A549 (cell line): ENCODE results near the gene CLEC1B. TPM values are rescaled to one million over a fixed set of nuclear protein-coding genes. Genes with fewer than 3 reads are reported as not detected.

Experiments used
- ATAC-seq, 2 experiments: fragments of 200-7000 bp in 1 of 2; fragments of >200 bp in 1 of 2; cut with Nextera tagmentation in 1 of 2; cut with Tn5 transposase in 1 of 2; 3 replicates each; pipeline versions ENCODE4 v1.8.0 to v1.9.1; 2018 to 2020; ENCODE audit warnings: mild to moderate bottlenecking in 1 of 2, moderate library complexity in 1 of 2
- CTCF ChIA-PET: fragments of 300-600 bp; sonication (Branson Sonifier 250); formaldehyde crosslinking; extraction: SDS; loops from one replicate; lab custom pipeline; 2021; ENCODE audit warnings: antibody characterized with exemption, inconsistent platforms; lab: Yijun Ruan, JAX
- POLR2A ChIA-PET: fragments of 350-600 bp; formaldehyde crosslinking; extraction: SDS; loops from one replicate; lab custom pipeline; 2021; ENCODE audit warnings: antibody characterized with exemption, inconsistent platforms; lab: Yijun Ruan, JAX
- DNase-seq, 2 experiments: peaks; one replicate each; pipeline versions ENCODE4 v3.0.0 to v3.0.0-alpha.2; 2011 to 2016; ENCODE audit warnings: low read depth in 1 of 2, low spot score in 1 of 2
- FAIRE-seq: peaks from 2 replicates; lab custom pipeline; 2011; peaks lifted over from hg19 to GRCh38; lab: Jason Lieb, UNC
- H3K27ac ChIP-seq, 2 experiments: fragments of >200 bp; sonication (Bioruptor Twin); formaldehyde crosslinking; 3 replicates each; pipeline ENCODE4 v1.5.1; 2016 to 2017
- H3K4me1 ChIP-seq: fragments of >200 bp; sonication (Bioruptor Twin); formaldehyde crosslinking; 3 replicates; pipeline ENCODE4 v1.6.1; 2016
- H3K4me2 ChIP-seq: fragments of >200 bp; sonication (Bioruptor Twin); formaldehyde crosslinking; 3 replicates; pipeline ENCODE4 v1.6.1; 2016
- H3K4me3 ChIP-seq: fragments of >200 bp; sonication (Bioruptor Twin); formaldehyde crosslinking; 3 replicates; pipeline ENCODE4 v1.5.1; 2016
- H3K9me3 ChIP-seq: fragments of >200 bp; sonication (Bioruptor Twin); formaldehyde crosslinking; 3 replicates; pipeline ENCODE4 v1.6.1; 2016
- BHLHE40 ChIP-seq: IDR thresholded peaks from 2 replicates; pipeline ENCODE4 v1.6.1; 2012; ENCODE audit warnings: low read depth, low read length, inconsistent platforms
- CBX8 ChIP-seq: fragments of 200-600 bp; sonication (generic); IDR thresholded peaks from 2 replicates; pipeline ENCODE4 v1.6.1; 2016
- CEBPB ChIP-seq, 2 experiments: fragments of >200 bp in 1 of 2; sonication (Bioruptor Twin) in 1 of 2; formaldehyde crosslinking in 1 of 2; IDR thresholded peaks; 2 replicates each; pipeline ENCODE4 v1.6.1; 2012 to 2016
- CHD4 ChIP-seq: fragments of 200-600 bp; sonication (generic); IDR thresholded peaks from 2 replicates; pipeline ENCODE4 v1.6.1; 2016; ENCODE audit warnings: antibody characterized with exemption, mild to moderate bottlenecking, borderline replicate concordance
- E2F6 ChIP-seq: IDR thresholded peaks from 2 replicates; pipeline ENCODE4 v1.6.1; 2012; ENCODE audit warnings: low read depth, borderline replicate concordance
- EP300 ChIP-seq, 2 experiments: fragments of >200 bp; sonication (Bioruptor Twin); formaldehyde crosslinking; IDR thresholded peaks; 2 replicates in 1 of 2; 3 replicates in 1 of 2; pipeline ENCODE4 v1.6.1; 2016 to 2017
- ESRRA ChIP-seq: fragments of 150-350 bp; IDR thresholded peaks from 2 replicates; pipeline ENCODE4 v1.6.1; 2014; ENCODE audit warnings: mild to moderate bottlenecking, low read length, borderline replicate concordance
- FOSB ChIP-seq: fragments of 250-450 bp; sonication (Bioruptor Pico); IDR thresholded peaks from 2 replicates; pipeline ENCODE4 v1.5.0; 2020; ENCODE audit warnings: mild to moderate bottlenecking, moderate library complexity
- HDAC2 ChIP-seq: fragments of 200-600 bp; sonication (generic); IDR thresholded peaks from 2 replicates; pipeline ENCODE4 v1.6.1; 2016
- HMGXB4 ChIP-seq: fragments of 250-450 bp; sonication (Bioruptor Pico); IDR thresholded peaks from 2 replicates; pipeline ENCODE4 v1.5.0; 2021; ENCODE audit warnings: mild to moderate bottlenecking, moderate library complexity, borderline replicate concordance
- HOXA7 ChIP-seq: fragments of 250-450 bp; sonication (Bioruptor Pico); IDR thresholded peaks from 2 replicates; pipeline ENCODE4 v1.5.0; 2020; ENCODE audit warnings: mild to moderate bottlenecking, moderate library complexity
- HOXB13 ChIP-seq: fragments of 250-450 bp; sonication (Bioruptor Pico); IDR thresholded peaks from 2 replicates; pipeline ENCODE4 v1.5.0; 2020; ENCODE audit warnings: low read depth, mild to moderate bottlenecking, moderate library complexity
- HOXB5 ChIP-seq: fragments of 250-450 bp; sonication (Bioruptor Pico); IDR thresholded peaks from 2 replicates; pipeline ENCODE4 v1.5.0; 2020; ENCODE audit warnings: mild to moderate bottlenecking, moderate library complexity
- JUN ChIP-seq, 2 experiments: fragments of >200 bp; sonication (Bioruptor Twin); formaldehyde crosslinking; IDR thresholded peaks; 2 replicates in 1 of 2; 3 replicates in 1 of 2; pipeline ENCODE4 v1.6.1; 2016 to 2017
- JUNB ChIP-seq: fragments of >200 bp; sonication (Bioruptor Twin); formaldehyde crosslinking; IDR thresholded peaks from 2 replicates; pipeline ENCODE4 v1.6.1; 2016
- MAZ ChIP-seq: fragments of 150-350 bp; IDR thresholded peaks from 2 replicates; pipeline ENCODE4 v1.6.1; 2014; ENCODE audit warnings: antibody characterized with exemption, low read depth, low read length, borderline replicate concordance
- POLR2A ChIP-seq: IDR thresholded peaks from 2 replicates; pipeline ENCODE4 v1.6.1; 2012; ENCODE audit warnings: mild to moderate bottlenecking, low read length
- RAD21 ChIP-seq, 2 experiments: fragments of >200 bp in 1 of 2; sonication (Bioruptor Twin) in 1 of 2; formaldehyde crosslinking in 1 of 2; IDR thresholded peaks in 1 of 2; conservative IDR thresholded peaks in 1 of 2; 2 replicates in 1 of 2; 3 replicates in 1 of 2; pipeline ENCODE4 v1.6.1; 2012 to 2018; ENCODE audit warnings: inconsistent platforms in 1 of 2
- RARB ChIP-seq: fragments of 250-450 bp; sonication (Bioruptor Pico); IDR thresholded peaks from 2 replicates; pipeline ENCODE4 v1.8.0; 2021; ENCODE audit warnings: mild to moderate bottlenecking, moderate library complexity
- SREBF2 ChIP-seq: fragments of 450-650 bp; IDR thresholded peaks from 2 replicates; pipeline ENCODE4 v1.6.1; 2014; ENCODE audit warnings: mild to moderate bottlenecking, moderate library complexity
- USF2 ChIP-seq: fragments of 450-650 bp; IDR thresholded peaks from 2 replicates; pipeline ENCODE4 v1.6.1; 2014; ENCODE audit warnings: antibody characterized with exemption
- ZFP36 ChIP-seq: fragments of 450-650 bp; IDR thresholded peaks from 2 replicates; pipeline ENCODE4 v1.6.1; 2014; ENCODE audit warnings: borderline replicate concordance; ENCODE audit not compliant: partially characterized antibody
- ZNF302 ChIP-seq: fragments of 250-450 bp; sonication (Bioruptor Pico); IDR thresholded peaks from 2 replicates; pipeline ENCODE4 v1.9.0; 2021; ENCODE audit warnings: inconsistent platforms, mild to moderate bottlenecking, moderate library complexity
- WGBS: methylation state at CpG from one replicate; pipeline ENCODE4 v1.1.6; 2017; ENCODE audit errors: missing lambda C conversion rate; 5-methylcytosine and 5-hydroxymethylcytosine counted together
- polyA plus RNA-seq, 4 experiments: library from polyadenylated mRNA; depleted of rRNA in 3 of 4; stranded (reverse); fragments of >200 nt; fragmentation: RNase III in 1 of 4; extraction: RNeasy Plus Mini Kit Qiagen cat#74134 plus additional on column Dnase treatment in 1 of 4; gene quantifications; 2 replicates in 3 of 4; 3 replicates in 1 of 4; pipeline ENCODE4 v1.2.3, GENCODE V29; 2011 to 2017
- TF ChIP-seq, protein P1 (sequence below): fragments of 200-600 bp; sonication (generic); IDR thresholded peaks from 2 replicates; pipeline ENCODE4 v1.6.1; 2016; ENCODE audit warnings: antibody characterized with exemption, mild to moderate bottlenecking, moderate library complexity
- TF ChIP-seq, protein P2 (sequence below): IDR thresholded peaks from 2 replicates; pipeline ENCODE4 v1.6.1; 2012

The CLEC1B gene
- polyA plus RNA-seq, 2 of the 4 experiments (the other 2 are of a cell fraction), result not detected

GRCh38 chr12:10012630-10013330 lies 13.9 kb upstream of the CLEC1B start:
- POLR2A ChIA-PET, result no interaction called here
- no peak overlapping the region for H3K4me2 ChIP-seq
- TF ChIP-seq HOXA7 (CRISPR knock-in tag) (no peak), ZFP36 (no peak), RAD21 (conservative IDR thresholded peaks at IDR 0.05 in 1 of 2, IDR thresholded peaks at IDR 0.05 in 1 of 2) (no peak), RARB (CRISPR knock-in tag) (no peak)
- TF ChIP-seq, all 56 proteins: peak for 0
- CTCF ChIA-PET, result interaction anchor here (0.9 to 6.3 kb wide), 3 partner anchors 127 to 264 kb away, joined by 3 to 52 read pairs (median 4); no protein-coding TSS in a partner anchor
- Histone ChIP-seq H3K4me1 (peaks cover 7% of the 10 kb centered on the region; the same call in 2 of the 3 replicates), H3K27ac (no peak overlapping the region), H3K4me3 (no peak overlapping the region), H3K9me3 (no peaks in the 10 kb centered on the region)
- FAIRE-seq, result no peak
- WGBS, result 54% methylated on average over 6 of the region's 6 CpGs
- no peak for ATAC-seq
- no peak for DNase-seq

- Histone ChIP-seq H3K4me2 (no peak overlapping the region), H3K27ac (no peak overlapping the region), H3K9me3 (no peaks in the 10 kb centered on the region), H3K4me1 (no peaks in the 10 kb centered on the region), H3K4me3 (no peak overlapping the region)
- FAIRE-seq, result no peak
- no peak for TF ChIP-seq E2F6
- no peak for TF ChIP-seq JUN (IDR thresholded peaks at IDR 0.05)
- TF ChIP-seq ZNF302 (CRISPR knock-in tag), result no peak
- no peak for TF ChIP-seq CBX8
- CTCF ChIA-PET, result interaction anchor here (0.7 kb wide), 1 partner anchor 666 kb away, joined by 3 read pairs; no protein-coding TSS in a partner anchor
- no peak for DNase-seq
- POLR2A ChIA-PET, result no interaction called here
- WGBS, result 30% methylated on average over 4 of the region's 4 CpGs
- ATAC-seq, result no peak
Measured at GRCh38 chr12:10001171-10001776, 2.4 kb upstream of the CLEC1B start.

DNA sequence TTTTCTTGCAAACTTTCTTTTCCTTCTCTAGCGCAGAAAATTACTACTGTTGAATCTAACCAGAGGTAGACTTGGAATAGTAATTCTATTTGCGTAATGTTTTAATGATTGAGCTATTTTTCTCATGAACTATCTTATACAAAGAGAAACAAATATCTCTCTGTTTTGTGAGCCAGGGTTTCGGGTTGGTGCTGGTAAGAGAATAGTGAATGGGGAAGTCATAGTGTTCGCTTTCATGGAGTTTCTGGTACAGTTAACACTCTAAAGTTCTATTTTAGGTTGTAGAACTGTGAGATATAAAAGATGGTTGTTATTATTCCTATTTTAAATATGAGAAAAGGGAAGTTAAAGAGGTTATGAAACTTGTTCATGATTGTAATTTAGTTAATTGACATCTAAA lies 6.6 kb downstream of the CLEC1B start:
- FAIRE-seq (no peak), DNase-seq (no peak), ATAC-seq (no peak)
- 45% methylated on average over 4 of the region's 4 CpGs for WGBS
- Histone ChIP-seq H3K4me2 (no peak overlapping the region), H3K27ac (no peak overlapping the region), H3K9me3 (no peaks in the 10 kb centered on the region), H3K4me3 (no peak overlapping the region), H3K4me1 (no peaks in the 10 kb centered on the region)
- ChIA-PET POLR2A (no interaction called here), CTCF (no interaction called here)
- TF ChIP-seq HOXB5 (no peak), POLR2A (no peak), SREBF2 (no peak), CHD4 (no peak), HDAC2 (no peak), BHLHE40 (no peak), USF2 (no peak), HMGXB4 (CRISPR knock-in tag) (no peak), ESRRA (no peak), FOSB (CRISPR knock-in tag) (no peak), MAZ (no peak), HOXB13 (CRISPR knock-in tag) (no peak), JUN (IDR thresholded peaks at IDR 0.05) (no peak), JUNB (no peak), RARB (CRISPR knock-in tag) (no peak), CEBPB (IDR thresholded peaks at IDR 0.05) (no peak), CBX8 (no peak), EP300 (IDR thresholded peaks at IDR 0.05) (no peak)
- TF ChIP-seq, protein P1, sequence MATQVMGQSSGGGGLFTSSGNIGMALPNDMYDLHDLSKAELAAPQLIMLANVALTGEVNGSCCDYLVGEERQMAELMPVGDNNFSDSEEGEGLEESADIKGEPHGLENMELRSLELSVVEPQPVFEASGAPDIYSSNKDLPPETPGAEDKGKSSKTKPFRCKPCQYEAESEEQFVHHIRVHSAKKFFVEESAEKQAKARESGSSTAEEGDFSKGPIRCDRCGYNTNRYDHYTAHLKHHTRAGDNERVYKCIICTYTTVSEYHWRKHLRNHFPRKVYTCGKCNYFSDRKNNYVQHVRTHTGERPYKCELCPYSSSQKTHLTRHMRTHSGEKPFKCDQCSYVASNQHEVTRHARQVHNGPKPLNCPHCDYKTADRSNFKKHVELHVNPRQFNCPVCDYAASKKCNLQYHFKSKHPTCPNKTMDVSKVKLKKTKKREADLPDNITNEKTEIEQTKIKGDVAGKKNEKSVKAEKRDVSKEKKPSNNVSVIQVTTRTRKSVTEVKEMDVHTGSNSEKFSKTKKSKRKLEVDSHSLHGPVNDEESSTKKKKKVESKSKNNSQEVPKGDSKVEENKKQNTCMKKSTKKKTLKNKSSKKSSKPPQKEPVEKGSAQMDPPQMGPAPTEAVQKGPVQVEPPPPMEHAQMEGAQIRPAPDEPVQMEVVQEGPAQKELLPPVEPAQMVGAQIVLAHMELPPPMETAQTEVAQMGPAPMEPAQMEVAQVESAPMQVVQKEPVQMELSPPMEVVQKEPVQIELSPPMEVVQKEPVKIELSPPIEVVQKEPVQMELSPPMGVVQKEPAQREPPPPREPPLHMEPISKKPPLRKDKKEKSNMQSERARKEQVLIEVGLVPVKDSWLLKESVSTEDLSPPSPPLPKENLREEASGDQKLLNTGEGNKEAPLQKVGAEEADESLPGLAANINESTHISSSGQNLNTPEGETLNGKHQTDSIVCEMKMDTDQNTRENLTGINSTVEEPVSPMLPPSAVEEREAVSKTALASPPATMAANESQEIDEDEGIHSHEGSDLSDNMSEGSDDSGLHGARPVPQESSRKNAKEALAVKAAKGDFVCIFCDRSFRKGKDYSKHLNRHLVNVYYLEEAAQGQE, result no peak
- TF ChIP-seq, protein P2, sequence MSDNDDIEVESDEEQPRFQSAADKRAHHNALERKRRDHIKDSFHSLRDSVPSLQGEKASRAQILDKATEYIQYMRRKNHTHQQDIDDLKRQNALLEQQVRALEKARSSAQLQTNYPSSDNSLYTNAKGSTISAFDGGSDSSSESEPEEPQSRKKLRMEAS, result no peak
